T-cell (primary cell): ENCODE measurements around the gene KAZN. TPM values are rescaled to one million over a fixed set of nuclear protein-coding genes. Genes with fewer than 3 reads are reported as not detected.

Source experiments
- ATAC-seq, 4 experiments: fragments of 200-7000 bp in 3 of 4; fragments of 150-1000 bp in 1 of 4; cut with Tn5 transposase; replicated peaks in 1 of 4; 1 replicate in 3 of 4; 2 replicates in 1 of 4; pipeline ENCODE4 v1.10.0; 2021; ENCODE audit warnings: moderate library complexity in 3 of 4, mild to moderate bottlenecking in 2 of 4, moderate number of reproducible peaks in 1 of 4
- CTCF ChIA-PET, 2 donors: fragments of 300-600 bp; sonication (Branson Sonifier 250); formaldehyde crosslinking; loops; one replicate each; lab custom pipeline; 2022; ENCODE audit warnings: antibody characterized with exemption in 2 of 2; lab: Charles Lee
- POLR2A ChIA-PET, 2 donors: fragments of 300-600 bp; sonication (Branson Sonifier 250); formaldehyde crosslinking; loops; one replicate each; lab custom pipeline; 2022; ENCODE audit warnings: antibody characterized with exemption in 2 of 2; lab: Charles Lee
- DNase-seq, 35 experiments: peaks; one replicate each; pipeline versions ENCODE4 v3.0.0 to v3.0.0-alpha.2; 2013 to 2023
- H3K27ac ChIP-seq: one replicate; pipeline ENCODE4 v1.5.1; 2013; ENCODE audit warnings: low read length
- H3K27me3 ChIP-seq, 2 experiments: replicated peaks in 1 of 2; 1 replicate in 1 of 2; 2 replicates in 1 of 2; pipeline versions ENCODE4 v1.6.1 to v1.7.0; 2013; ENCODE audit warnings: low read length in 1 of 2, mixed read lengths in 1 of 2; ENCODE audit not compliant: control insufficient read depth in 2 of 2, insufficient read depth in 2 of 2; ENCODE audit errors: extremely low read depth in 1 of 2
- H3K36me3 ChIP-seq, 2 donors: 1 replicate in 1 of 2; 2 replicates in 1 of 2; pipeline versions ENCODE4 v1.6.1 to v1.7.0; 2013; ENCODE audit warnings: low read length in 1 of 2; ENCODE audit not compliant: control insufficient read depth in 2 of 2, insufficient read depth in 1 of 2; ENCODE audit errors: extremely low read depth in 1 of 2
- H3K4me1 ChIP-seq, 2 experiments: 1 replicate in 1 of 2; 2 replicates in 1 of 2; pipeline versions ENCODE4 v1.6.1 to v1.7.0; 2013; ENCODE audit warnings: low read length in 2 of 2, mixed read lengths in 1 of 2; ENCODE audit not compliant: insufficient read depth in 2 of 2, control insufficient read depth in 1 of 2; ENCODE audit errors: extremely low read depth in 1 of 2
- H3K4me3 ChIP-seq, 2 donors: 1 replicate in 1 of 2; 2 replicates in 1 of 2; pipeline versions ENCODE4 v1.5.1 to v1.7.0; 2013; ENCODE audit warnings: mild to moderate bottlenecking in 2 of 2, low read length in 1 of 2, moderate library complexity in 1 of 2; ENCODE audit not compliant: control insufficient read depth in 1 of 2; ENCODE audit errors: extremely low read depth in 1 of 2
- H3K9me3 ChIP-seq: 2 replicates; pipeline ENCODE4 v1.7.0; 2013
- H3K27ac Mint-ChIP-seq, 2 donors: one replicate each; pipeline ENCODE4 v1.8.0; 2020 to 2021; ENCODE audit warnings: mild to moderate bottlenecking in 2 of 2, mixed read lengths in 2 of 2
- H3K27me3 Mint-ChIP-seq, 2 donors: one replicate each; pipeline ENCODE4 v1.8.0; 2021 to 2022; ENCODE audit warnings: mixed read lengths in 2 of 2
- H3K36me3 Mint-ChIP-seq: one replicate; pipeline ENCODE4 v1.8.0; 2021; ENCODE audit warnings: mixed read lengths
- H3K4me1 Mint-ChIP-seq, 3 donors: one replicate each; pipeline ENCODE4 v1.8.0; 2020 to 2022; ENCODE audit warnings: mixed read lengths in 3 of 3, mild to moderate bottlenecking in 1 of 3
- H3K4me3 Mint-ChIP-seq, 3 donors: one replicate each; pipeline ENCODE4 v1.8.0; 2020 to 2022; ENCODE audit warnings: mild to moderate bottlenecking in 3 of 3, mixed read lengths in 3 of 3, moderate library complexity in 3 of 3
- H3K9me3 Mint-ChIP-seq, 3 donors: one replicate each; pipeline ENCODE4 v1.8.0; 2020 to 2022; ENCODE audit warnings: mixed read lengths in 3 of 3
- whole genome bisulfite sequencing: methylation state at CpG from one replicate; pipeline ENCODE4 v1.1.5; 2013; ENCODE audit warnings: missing lambda C conversion rate; ENCODE audit not compliant: insufficient coverage; 5-methylcytosine and 5-hydroxymethylcytosine counted together
- total RNA-seq, 35 experiments: library from RNA in 6 of 35; stranded (reverse) in 6 of 35; fragments of 120-200 nt in 1 of 35; gene quantifications; one replicate each; pipeline versions ENCODE4 v1.2.1 to v1.2.4 and lab custom pipeline; 2013 to 2026

KAZN gene
- total RNA-seq, 5 donors from 2014 or later (not counting 1 experiment from before 2014, with no cell fraction given) = 0.18 to 0.58 (median 0.30) TPM

- POLR2A ChIA-PET = no interaction called here
- H3K27me3 ChIP-seq = peaks cover 0 to 14% of the 10 kb centered on the region in 2 experiments
- no peaks in the 10 kb centered on the region for H3K36me3 Mint-ChIP-seq
Observed at GRCh38 chr1:14948112-14948652, 349.7 kb downstream of the KAZN start.

GRCh38 chr1:14949270-14949835, 350.9 kb downstream of the KAZN start:
- Mint-ChIP-seq H3K4me3 (no peak overlapping the region), H3K27ac (no peak overlapping the region), H3K36me3 (no peaks in the 10 kb centered on the region), H3K27me3 (peaks cover 0 to 4% of the 10 kb centered on the region in 2 donors), H3K9me3 (no peaks in the 10 kb centered on the region), H3K4me1 (no peaks in the 10 kb centered on the region)
- DNase-seq (no peak), ATAC-seq (no peak)
- ChIA-PET CTCF (no interaction called here), POLR2A (no interaction called here)
- Histone ChIP-seq H3K4me1 (no peaks in the 10 kb centered on the region), H3K36me3 (no peaks in the 10 kb centered on the region), H3K4me3 (no peak overlapping the region), H3K9me3 (no peaks in the 10 kb centered on the region), H3K27ac (no peak overlapping the region), H3K27me3 (peaks cover 0 to 12% of the 10 kb centered on the region in 2 experiments)
- 86% methylated on average over 4 of the region's 6 CpGs for WGBS

More at GRCh38 chr1:14948112-14948652, 349.7 kb downstream of the KAZN start:
- H3K9me3 Mint-ChIP-seq = no peaks in the 10 kb centered on the region
- ATAC-seq (no peak), DNase-seq (no peak)
- Histone ChIP-seq H3K27ac (no peak overlapping the region), H3K9me3 (no peaks in the 10 kb centered on the region), H3K36me3 (no peaks in the 10 kb centered on the region), H3K4me3 (no peak overlapping the region), H3K4me1 (no peaks in the 10 kb centered on the region)
- CTCF ChIA-PET = no interaction called here
- peaks cover 0 to 4% of the 10 kb centered on the region in 2 donors for H3K27me3 Mint-ChIP-seq
- no peaks in the 10 kb centered on the region for H3K4me1 Mint-ChIP-seq
- no peak overlapping the region for H3K27ac Mint-ChIP-seq
- no peak overlapping the region for H3K4me3 Mint-ChIP-seq
- WGBS = 81% methylated on average over 2 of the region's 2 CpGs

GRCh38 chr1:14949836-14950713, 351.6 kb downstream of the KAZN start:
- H3K4me1 ChIP-seq = no peaks in the 10 kb centered on the region
- no peaks in the 10 kb centered on the region for H3K9me3 ChIP-seq
- Mint-ChIP-seq H3K9me3 (no peaks in the 10 kb centered on the region), H3K4me3 (no peak overlapping the region), H3K36me3 (no peaks in the 10 kb centered on the region), H3K4me1 (no peaks in the 10 kb centered on the region), H3K27ac (no peak overlapping the region), H3K27me3 (peaks cover 0 to 4% of the 10 kb centered on the region in 2 donors)
- H3K27ac ChIP-seq = no peak overlapping the region
- no peaks in the 10 kb centered on the region for H3K36me3 ChIP-seq
- CTCF ChIA-PET = no interaction called here
- peaks cover 0 to 9% of the 10 kb centered on the region in 2 experiments for H3K27me3 ChIP-seq
- 63% methylated on average over 1 of the region's 20 CpGs for WGBS
- POLR2A ChIA-PET = no interaction called here
- no peak overlapping the region for H3K4me3 ChIP-seq
- DNase-seq = no peak
- ATAC-seq = no peak

- POLR2A ChIA-PET = no interaction called here
- H3K4me1 ChIP-seq = no peaks in the 10 kb centered on the region
- H3K27ac Mint-ChIP-seq = no peak overlapping the region
- H3K36me3 ChIP-seq = no peaks in the 10 kb centered on the region
- DNase-seq = no peak
- peaks cover 0 to 8% of the 10 kb centered on the region in 2 experiments for H3K27me3 ChIP-seq
- H3K36me3 Mint-ChIP-seq = no peaks in the 10 kb centered on the region
- no peaks in the 10 kb centered on the region for H3K4me1 Mint-ChIP-seq
- CTCF ChIA-PET = no interaction called here
- 90% methylated on average over 2 of the region's 5 CpGs for WGBS
- H3K27ac ChIP-seq = no peak overlapping the region
- H3K9me3 ChIP-seq = no peaks in the 10 kb centered on the region
- no peak for ATAC-seq
- H3K4me3 Mint-ChIP-seq = no peak overlapping the region
- H3K9me3 Mint-ChIP-seq = no peaks in the 10 kb centered on the region
- H3K27me3 Mint-ChIP-seq = peaks cover 0 to 4% of the 10 kb centered on the region in 2 donors
- no peak overlapping the region for H3K4me3 ChIP-seq
Observed at GRCh38 chr1:14951766-14952165, 353.3 kb downstream of the KAZN start.

- Histone ChIP-seq H3K4me1 (no peaks in the 10 kb centered on the region), H3K4me3 (no peak overlapping the region), H3K27ac (no peak overlapping the region), H3K9me3 (no peaks in the 10 kb centered on the region), H3K36me3 (no peaks in the 10 kb centered on the region), H3K27me3 (peaks cover 0 to 6% of the 10 kb centered on the region in 2 experiments)
- peaks cover 0 to 2% of the 10 kb centered on the region in 2 donors for H3K27me3 Mint-ChIP-seq
- POLR2A ChIA-PET = no interaction called here
- WGBS = 97% methylated on average over 9 of the region's 11 CpGs
- H3K36me3 Mint-ChIP-seq = no peaks in the 10 kb centered on the region
- H3K9me3 Mint-ChIP-seq = no peaks in the 10 kb centered on the region
- no peaks in the 10 kb centered on the region for H3K4me1 Mint-ChIP-seq
- H3K4me3 Mint-ChIP-seq = no peak overlapping the region
- DNase-seq (no peak), ATAC-seq (no peak)
- H3K27ac Mint-ChIP-seq = no peak overlapping the region
- CTCF ChIA-PET = no interaction called here
Observed at GRCh38 chr1:14952626-14953314, 354.3 kb downstream of the KAZN start.

- ATAC-seq (no peak), DNase-seq (no peak)
- no peaks in the 10 kb centered on the region for H3K4me1 ChIP-seq
- no peaks in the 10 kb centered on the region for H3K9me3 ChIP-seq
- no peak overlapping the region for H3K27ac ChIP-seq
- no peak overlapping the region for H3K27ac Mint-ChIP-seq
- no peaks in the 10 kb centered on the region for H3K36me3 Mint-ChIP-seq
- 48% methylated on average over 2 of the region's 6 CpGs for WGBS
- no peaks in the 10 kb centered on the region for H3K36me3 ChIP-seq
- peaks cover 0 to 2% of the 10 kb centered on the region in 2 donors for H3K27me3 Mint-ChIP-seq
- no peaks in the 10 kb centered on the region for H3K9me3 Mint-ChIP-seq
- peaks cover 0 to 6% of the 10 kb centered on the region in 2 experiments for H3K27me3 ChIP-seq
- no peaks in the 10 kb centered on the region for H3K4me1 Mint-ChIP-seq
- ChIA-PET POLR2A (no interaction called here), CTCF (no interaction called here)
- no peak overlapping the region for H3K4me3 Mint-ChIP-seq
- H3K4me3 ChIP-seq = no peak overlapping the region
Observed at GRCh38 chr1:14954210-14954609, 355.7 kb downstream of the KAZN start.
